Limb (tissue), 2 donors: ENCODE results near the gene NEU1.

ENCODE experiments used
- DNase-seq, 2 donors: peaks; one replicate each; pipeline ENCODE4 v3.0.0-alpha.2; 2016; ENCODE audit errors: extremely low spot score in 2 of 2

NEU1 gene

DNA sequence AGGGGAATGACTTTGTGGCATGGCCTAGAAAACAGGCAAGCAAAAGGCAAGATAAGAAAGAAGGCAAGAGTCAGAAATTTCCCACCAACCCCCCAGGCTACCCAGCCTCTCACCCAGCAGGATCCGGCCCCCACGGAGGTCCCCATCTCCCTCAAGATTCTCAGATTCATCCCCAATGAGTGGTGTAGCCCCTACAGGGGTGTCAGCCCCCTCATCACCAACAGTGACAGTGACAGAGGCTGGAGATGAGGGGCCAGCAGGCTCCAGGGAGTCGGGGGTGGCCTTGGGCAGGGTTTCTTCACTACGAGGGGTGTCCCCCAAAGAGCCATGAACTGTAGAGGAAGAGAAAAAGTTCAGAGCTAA is 33.9 kb upstream of the NEU1 start:
- DNase-seq = no peak

DNA sequence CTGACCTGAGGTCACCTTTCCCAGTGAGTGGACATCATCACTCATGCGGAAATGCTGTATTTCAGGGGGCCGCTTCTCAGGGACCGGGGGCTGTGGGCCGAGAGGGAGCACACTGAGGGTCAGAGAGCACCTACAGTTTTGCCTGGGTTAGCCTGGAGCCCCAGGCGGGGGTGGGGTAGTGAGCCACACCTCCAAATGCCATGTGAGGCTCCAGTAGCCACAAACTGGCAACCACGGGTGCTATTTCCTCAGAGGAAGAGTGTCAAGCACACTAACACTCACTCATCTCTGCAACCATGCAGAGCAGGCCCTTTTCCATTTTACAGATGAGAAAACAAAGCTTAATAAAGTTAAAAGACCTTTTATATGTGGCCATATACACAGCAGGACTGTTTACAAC is 30.2 kb upstream of the NEU1 start:
- no peak for DNase-seq

DNA sequence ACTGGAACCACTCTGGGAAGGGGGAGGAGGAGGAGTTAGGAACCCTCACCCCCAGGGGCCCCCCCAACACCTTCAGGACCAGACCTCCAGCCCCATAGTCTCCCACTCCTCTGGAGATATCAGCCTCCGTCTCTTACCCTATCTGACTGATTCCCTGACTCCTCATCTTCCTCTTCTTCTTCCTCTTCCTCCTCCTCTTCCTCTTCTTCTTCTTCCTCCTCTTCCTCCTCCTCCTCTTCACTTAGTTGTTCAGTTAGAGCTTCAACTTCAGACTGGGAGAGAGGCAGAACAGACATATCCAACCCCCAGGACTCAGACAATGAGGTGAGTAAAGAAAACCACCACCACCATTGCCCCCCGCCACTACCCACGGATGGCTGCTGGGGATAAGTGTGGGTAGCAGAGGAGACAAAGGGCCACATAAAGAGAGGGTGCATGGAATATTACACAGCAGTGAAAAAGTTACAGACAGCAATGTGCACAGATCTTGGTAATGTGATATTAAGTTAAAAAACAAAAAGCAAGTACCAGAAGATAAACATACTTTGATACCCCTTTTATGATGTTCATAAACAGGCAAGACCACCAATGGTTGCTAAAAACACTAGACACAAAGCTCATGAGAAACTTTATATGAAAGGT is 26.8 kb upstream of the NEU1 start:
- DNase-seq = no peak

DNA sequence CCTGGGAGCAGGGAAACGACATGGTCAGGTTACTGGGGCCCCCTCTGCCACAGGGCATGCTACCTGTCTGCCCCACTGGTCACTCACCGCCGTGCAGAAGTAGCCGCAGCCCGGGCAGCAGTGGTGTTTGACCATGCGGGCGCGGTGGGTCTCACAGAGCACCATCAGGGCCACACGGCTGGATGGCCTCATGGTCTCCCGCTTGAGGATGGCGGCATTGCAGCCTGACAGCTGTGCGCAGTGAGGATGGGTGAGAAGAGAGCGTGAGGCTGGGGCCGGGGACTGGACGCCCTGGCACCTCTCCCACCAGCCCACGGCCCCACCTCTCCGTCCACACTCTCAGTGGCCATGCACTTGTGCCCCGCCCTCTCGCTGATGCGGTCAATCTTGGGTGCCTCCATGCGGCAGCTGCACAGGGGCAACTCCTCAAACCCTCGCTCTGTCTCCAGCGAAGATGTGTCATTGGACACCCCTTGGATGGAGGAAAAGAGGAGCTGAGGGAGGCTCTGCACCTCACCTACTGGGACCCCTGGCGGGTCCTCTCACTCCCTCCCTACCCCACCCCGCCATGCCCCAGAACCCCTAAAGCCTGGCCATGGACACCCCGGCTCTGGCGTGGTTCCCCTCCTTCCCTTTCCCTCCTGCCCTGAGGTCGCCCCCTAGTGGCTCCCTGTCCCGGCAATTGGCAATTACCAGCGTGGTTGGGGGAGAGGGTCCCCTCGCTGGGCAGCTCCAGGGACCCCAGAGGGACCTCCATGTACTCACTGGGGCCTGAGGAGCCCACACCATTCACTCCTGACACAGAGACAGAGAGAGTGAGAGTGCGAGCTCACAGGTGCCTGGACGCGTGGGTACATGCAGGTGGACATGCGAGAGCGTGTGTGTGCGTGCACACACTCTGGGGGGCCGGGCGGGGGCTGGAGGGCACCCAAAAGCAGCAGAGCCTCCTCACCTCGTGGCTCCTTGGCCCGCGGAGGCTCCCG is 25.9 kb upstream of the NEU1 start:
- peak in 1 of 2 donors; percentile 53 for DNase-seq

DNA sequence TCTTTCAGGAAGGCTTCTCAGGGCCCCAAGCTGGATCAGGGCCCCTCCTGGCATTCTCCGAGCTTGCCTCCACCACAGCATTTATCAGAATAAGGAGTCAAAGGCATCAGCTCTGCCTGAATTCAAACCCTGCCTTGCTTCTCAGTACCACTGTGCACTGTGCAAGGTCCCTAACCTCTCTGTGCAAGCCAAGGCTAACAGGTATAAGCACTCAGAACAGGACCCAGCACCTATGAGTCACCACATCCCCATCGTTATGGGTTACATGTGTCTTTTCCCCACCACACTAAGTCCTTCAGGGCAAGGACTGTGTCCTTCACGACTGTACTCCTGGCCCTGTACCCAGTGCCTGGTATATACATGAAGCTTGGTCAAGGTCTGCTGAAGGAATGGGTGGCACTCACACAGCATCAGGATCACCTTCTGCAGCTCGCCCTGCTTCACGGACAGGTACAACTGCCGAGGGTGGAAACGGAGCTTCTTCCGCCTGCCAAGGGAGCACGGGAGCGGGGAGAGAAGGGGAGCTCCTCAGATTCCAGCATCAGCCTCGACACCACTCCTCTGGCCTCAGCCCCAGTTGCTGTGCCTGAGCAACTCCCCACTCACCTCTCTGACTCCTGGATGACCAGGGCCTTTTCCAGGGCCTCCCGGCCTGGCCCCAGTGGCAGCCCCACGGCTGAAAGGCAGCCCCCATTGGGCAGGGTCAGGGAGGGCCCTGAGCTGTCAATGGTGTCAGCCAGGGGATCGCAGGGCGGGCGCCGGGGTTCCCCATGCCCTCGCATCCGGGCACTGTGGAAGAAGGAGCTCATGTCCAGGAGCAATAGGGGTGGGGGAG is 24.8 kb upstream of the NEU1 start:
- no peak for DNase-seq

DNA sequence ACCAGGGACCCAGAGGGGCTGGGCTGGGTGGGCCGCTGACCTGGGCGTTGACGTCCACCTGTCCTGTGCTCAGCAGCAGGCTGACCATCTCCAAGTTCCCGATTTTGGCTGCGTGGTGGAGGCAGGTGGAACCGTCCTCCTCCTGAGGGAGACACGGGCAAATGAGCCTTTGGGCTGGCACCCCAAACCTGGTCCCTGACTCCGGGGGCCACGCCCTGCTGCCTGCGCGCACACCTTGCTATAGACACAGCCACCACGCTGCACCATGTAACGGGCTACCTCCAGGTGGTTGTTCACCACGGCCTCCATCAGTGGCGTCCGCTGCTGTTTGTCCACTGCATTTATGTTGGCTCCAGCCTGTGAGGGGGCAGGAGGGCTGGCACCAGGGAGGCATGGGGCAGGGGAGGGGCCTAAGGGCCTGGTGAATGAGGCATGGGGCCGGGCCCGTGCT is 23.9 kb upstream of the NEU1 start:
- DNase-seq = no peak

DNA sequence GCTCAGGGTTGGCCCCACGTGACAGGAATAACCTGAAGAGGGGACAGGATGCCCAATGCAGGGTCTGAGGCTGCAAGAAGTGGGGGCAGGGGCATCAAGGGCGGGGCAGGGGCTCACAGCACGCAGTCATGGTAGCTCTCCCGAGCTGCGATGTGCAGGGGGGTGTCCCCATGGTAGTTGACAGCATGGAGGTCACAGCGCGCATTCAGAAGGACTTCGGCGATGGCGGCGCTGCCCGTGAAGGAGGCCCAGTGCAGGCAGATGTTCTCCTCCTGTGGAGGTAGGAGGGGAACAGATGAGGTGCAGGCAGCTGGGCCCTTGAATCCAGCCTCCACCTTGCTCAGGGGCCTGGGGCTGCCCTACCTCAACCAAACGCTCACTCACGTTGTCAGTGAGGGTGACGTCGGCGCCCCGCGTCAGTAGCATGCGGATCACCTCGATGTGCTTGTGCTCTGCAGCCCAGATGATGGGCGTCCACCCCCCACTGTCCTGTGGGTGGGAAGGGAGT is 22.0 kb upstream of the NEU1 start:
- DNase-seq = no peak

DNA sequence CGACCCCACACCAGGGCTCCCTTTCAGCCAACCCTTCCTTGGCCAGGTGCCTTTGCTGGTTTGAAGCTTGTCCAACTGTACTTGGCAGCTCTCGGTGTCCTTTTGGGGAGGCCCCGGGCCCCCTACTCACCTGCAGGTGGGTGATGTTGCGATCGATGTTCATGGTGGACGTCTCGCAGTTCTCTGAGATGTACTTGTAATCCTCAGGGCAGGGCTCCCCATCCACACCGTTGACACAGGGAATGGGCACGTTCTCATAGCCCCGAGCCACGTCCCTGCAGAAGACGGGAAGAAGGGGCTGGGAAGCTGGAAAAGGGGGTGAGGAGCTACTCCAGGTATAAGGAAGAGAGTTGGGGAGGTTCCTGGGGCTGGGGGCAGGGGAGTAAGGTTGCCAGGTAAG is 21.1 kb upstream of the NEU1 start:
- DNase-seq = no peak

DNA sequence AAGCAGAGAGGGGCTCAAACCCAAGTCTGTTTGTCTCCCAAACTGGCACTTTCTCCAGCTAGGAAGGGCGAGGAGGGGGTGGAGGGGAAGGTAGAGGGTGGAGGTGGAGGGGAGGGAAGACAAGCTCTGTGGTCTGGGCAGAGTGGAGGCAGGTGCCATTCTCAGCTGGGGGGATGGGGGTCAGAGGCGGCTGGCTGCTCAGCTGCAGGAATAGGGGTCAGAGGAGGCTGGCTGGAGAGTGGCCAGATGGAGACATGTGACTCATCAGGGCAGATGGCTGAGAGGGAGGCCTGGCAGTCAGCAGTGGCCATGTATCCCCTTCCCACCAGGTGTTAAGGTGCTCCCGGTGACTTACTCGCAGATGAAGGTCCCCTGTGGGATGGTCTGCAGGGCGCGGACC is 19.7 kb upstream of the NEU1 start:
- DNase-seq = no peak

DNA sequence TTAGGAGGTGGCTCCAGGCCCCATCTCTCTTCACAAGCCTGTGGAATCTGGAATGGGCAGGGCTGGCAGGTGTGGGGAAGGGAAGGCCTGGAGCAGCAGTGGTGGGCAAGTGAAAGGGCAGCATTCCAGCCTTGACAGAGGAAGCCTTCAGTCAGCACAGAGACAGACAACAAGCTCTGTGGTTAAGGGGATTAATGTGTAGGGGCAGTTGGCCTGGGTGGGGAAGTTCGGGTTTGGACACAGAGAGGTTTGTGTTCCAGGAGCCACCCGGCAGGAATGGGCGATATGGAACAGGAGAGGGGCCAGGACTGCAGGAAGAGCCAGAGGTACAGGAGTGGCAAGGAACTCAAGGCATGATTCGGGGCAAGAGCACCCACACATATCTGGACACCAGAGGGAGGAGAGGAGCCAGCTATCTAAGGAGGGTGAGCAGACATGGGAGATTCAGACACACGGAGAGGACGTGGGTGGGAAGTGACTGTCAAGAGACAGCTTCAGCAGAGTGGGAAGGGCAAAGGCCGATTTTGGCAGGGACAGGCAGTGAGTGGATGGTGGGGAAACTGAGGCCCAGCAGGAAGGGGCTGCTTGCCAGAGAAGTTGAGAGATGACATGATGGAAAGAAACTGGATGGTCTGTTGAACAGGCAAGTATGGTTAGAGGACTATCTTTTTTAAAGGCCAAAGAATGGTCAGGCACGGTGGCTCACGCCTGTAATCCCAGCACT is 18.7 kb upstream of the NEU1 start:
- DNase-seq = no peak

DNA sequence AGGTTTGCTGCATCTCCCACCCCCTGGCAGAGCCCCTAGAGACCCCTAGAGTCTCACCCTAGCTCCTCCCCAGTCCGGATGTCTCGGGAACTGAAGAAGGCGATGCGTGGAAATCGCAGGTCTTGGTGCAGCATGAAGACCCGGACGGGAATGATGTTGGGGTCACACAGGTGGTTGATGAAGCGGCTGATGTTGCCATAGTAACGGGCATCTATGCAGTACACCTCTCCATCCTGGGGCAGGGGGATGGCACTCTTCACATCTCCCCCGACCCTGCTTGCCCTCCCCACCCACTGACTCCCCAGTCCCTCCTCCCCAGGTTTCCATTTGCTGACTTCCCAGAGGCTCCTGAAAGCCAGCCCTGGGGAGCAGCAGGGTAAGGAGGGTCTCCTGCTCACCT is 18.0 kb upstream of the NEU1 start:
- no peak for DNase-seq

DNA sequence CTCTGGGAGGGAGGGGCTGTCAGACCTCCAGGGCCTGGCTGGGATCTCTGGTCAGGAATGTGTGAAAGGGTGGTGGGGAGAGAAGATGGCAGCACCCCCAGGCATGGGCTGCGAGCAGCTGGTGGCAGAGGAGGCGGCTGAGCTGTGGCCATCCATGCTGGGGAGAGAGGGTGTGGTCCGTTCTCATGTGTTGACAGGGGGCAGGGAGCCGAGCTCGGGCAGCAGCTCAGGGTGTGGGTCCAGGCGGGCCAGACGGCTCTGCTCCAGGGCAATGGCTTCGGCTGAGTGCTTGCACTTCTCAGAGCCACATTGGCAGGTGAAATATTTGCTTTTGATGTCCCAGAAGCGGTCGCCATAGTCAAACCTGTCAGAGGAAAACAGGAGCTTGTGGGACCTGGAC is 17.3 kb upstream of the NEU1 start:
- DNase-seq = no peak

DNA sequence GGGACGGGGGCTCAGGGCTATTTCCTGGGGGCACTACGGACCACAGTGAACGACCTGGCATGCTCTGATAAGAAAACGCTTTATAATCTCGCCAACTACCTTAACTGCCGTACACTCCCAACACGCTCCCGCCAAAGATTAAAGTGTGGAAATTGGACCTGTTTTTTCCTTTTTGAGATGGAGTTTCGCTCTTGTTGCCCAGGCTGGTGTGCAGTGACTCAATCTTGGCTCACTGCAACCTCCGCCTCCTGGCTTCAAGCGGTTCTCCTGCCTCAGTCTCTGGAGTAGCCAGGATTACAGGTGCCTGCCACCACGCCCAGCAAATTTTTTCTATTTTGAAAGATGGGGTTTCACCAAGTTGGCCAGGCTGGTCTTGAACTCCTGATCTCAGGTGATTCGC is 16.5 kb upstream of the NEU1 start:
- DNase-seq = no peak

DNA sequence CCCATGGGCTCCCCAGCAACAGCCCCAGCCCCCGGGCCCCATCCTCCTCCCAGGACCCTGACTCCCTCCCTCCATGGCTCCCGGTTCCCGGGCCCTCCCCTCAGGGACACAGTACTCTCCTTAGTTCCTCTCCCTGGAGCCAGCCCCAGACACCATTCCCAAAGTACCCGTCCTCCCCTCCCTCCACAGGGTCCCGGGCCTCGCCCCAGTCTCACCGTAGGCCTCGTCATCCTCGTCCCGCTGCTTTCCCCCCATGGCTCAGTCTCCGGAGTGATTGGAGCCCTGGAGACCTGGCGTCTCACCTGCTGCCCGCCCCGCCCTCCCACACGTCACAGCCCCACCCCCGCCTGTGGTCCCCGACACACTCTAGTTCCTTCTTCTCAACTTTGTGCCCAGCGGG is 16.1 kb upstream of the NEU1 start, which contains the start of gene SLC44A4:
Gene SLC44A4, minus strand, starts transcription at position 272 of the 400 bp plus-strand sequence. Its CDS starts 17 bp downstream, at position 255.
- peak in 1 of 2 donors; percentile 26 for DNase-seq

DNA sequence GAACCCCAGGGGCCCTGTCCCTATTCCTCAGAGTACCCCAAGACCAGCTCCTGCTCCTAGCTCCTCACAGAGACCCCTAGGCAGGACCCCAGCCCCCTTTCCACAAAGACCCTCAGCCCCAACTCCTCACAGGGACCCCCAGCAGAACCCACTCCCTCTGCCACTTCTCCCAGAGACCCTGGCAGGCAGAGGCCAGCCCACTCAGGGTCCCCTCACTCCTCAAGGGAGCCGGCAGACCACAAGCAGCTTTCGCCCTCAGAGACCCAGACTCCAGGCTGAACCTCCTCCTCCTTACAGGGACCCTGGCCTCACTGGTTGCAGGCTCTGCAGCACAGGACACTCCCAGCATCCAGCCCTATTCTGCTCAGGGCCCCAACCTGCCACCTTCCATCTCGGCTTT is 15.6 kb upstream of the NEU1 start:
- DNase-seq = no peak

DNA sequence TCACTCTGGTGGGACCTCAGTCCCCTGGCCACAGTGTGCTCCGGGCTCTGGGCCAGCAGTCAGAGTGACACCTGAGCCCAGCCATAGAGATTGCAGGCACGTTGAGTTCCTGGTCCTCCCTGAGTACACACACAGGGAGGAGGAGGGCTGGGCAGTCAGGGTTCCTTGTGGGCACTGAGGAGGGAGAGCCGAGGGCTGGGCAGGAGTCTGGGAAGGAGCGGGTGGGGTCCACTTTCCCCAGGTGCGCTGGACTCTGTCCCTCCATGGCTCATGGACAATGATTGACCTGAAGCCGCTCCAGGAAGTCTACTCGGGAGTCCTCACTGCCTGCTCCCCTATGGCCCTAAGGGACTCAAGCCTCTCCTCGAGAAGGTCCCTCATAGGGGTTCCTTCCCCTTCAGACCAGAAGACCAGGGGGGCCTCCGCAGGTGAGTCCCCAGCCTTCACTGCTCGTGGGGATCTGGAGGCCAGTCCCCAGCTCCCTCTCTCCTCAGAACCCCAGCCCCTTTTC is 15.1 kb upstream of the NEU1 start:
- peak in 1 of 2 donors; percentile 27 for DNase-seq

DNA sequence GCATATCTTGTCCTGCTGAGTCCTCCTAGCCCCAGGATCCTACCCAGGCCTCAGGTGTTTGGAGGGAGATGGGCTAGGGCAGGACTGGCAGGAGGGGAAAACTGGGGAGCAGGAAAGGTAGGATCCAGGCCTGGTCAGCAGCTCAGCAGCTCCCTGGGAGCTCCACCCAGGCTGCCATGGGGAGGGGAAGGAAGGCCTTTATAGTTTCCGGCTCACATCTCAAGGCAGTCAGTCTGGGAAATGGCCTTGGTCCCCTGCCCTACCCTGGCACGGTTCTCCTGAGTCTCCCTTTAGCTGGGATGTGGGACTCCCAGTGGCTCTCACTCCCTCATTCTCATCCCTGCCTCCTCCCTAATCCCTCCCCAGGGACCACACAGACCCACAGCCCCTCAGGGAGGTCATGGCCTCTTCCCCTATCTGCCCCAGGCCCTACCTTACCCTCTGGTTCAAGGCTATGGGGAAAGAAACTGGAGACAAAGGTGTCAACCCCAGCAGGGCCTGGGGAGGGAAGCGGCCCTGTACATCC is 14.6 kb upstream of the NEU1 start:
- peak in 1 of 2 donors; percentile 29 for DNase-seq

DNA sequence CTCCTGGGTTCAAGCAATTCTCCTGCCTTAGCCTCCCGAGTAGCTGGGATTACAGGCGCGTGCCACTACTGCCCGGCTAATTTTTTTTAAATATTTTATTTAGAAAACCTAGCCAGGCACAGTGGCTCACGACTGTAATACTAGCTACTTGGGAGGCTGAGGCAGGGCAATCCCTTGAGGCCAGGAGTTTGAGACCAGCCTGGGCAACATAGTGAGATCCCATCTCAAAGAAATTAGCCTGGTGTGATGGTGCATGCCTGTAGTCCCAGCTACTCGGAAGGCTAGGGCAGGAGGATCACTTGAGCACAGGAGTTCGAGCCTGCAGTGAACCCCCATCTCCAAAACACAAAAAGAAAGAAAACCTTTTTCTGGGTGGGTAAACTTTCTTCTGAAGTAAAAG is 13.7 kb upstream of the NEU1 start:
- no peak for DNase-seq

DNA sequence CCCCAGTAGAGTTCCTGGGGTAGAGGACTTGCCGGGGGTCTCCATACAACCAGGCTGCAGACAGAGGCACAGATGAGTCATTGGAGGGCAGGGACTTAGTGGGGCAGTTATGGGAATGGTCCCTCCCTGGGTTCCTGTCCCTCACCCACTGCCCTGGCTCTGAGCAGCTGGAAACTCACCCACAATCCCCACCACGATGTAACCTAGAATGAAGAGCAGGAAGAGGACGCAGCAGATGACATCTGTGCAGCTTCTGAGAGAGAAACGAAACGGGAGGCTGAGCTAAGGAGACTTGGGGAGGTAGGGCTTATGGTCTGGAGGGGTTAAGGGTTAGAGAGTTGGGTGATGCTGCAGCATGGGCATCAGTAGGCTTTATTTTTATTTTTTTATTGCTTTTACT is 13.3 kb upstream of the NEU1 start:
- DNase-seq = no peak

DNA sequence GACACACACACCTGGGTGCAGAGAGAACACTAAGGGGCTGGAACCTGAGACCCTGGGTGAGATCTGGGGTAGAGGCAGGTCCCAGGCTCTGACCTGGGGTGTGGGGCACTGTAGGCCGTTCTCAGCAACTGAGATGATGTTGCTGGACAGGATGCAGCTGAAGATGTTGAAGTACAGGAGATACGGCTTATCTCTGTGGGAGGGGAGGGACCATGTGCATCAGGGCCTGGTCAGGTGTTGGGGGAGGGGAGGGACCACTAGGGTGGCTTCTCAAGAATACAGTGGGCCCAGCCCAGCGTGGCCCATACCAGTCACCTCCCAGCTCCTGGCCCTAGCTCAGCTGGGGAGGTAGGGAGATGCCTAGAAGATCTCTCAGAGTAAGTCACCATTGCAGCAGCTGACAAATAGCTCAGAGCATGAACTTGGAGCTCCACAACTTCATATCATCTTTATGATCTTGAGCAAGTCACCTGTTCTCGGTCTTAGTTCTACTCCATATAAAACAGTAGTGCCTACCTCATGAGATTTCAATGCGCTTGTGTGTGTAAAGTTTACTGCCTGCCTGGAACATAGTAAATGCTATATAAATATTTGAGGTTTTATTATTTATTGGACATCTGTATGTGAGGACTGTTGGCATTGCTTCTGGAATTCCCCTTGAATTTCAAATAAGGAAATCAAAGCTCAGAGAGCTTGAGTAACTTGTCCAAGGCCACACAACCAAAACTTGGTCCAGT is 12.4 kb upstream of the NEU1 start:
- DNase-seq = no peak
